ENCODE data around the gene FASTKD2.

DNA sequence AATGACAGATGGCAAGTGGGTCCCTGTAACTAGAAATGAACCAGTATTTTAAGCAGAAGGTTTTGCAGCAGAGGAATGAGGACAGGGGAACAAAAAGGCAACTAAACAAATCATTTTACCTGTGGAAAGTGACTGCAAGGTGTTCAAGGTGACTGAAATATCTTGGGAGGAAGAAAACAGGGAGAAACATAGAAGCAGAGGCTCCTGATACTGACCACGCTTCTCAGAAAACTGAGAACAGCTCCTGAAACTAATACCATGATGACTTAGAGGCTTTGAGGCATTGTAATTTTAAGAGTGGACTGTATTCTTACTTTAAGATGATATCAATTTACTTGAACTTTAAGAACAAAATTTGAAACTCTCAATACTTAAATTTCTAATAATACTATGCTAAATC lies 47.1 kb upstream of the FASTKD2 start, which contains the start of gene DYTN:
- TF ChIP-seq CTCF (conservative IDR thresholded peaks at IDR 0.05; ENCODE audit: low read length): no peak
- no peak for TF ChIP-seq EZH2phosphoT487 (IDR thresholded peaks at IDR 0.05; ENCODE audit: borderline replicate concordance)

All from Loucy (cell line).